ENCODE measurements around the gene METTL15. TPM values are rescaled to one million over a fixed set of nuclear protein-coding genes. Genes with fewer than 3 reads are reported as not detected.
"Not testable (repeated sequence)": the region's sequence is repeated elsewhere in the genome, so short reads cannot be mapped to it uniquely, and the experiment has no call there.

METTL15 gene
- total RNA-seq, 2 experiments from 2014 or later, result 18.9 to 19.7 TPM

DNA sequence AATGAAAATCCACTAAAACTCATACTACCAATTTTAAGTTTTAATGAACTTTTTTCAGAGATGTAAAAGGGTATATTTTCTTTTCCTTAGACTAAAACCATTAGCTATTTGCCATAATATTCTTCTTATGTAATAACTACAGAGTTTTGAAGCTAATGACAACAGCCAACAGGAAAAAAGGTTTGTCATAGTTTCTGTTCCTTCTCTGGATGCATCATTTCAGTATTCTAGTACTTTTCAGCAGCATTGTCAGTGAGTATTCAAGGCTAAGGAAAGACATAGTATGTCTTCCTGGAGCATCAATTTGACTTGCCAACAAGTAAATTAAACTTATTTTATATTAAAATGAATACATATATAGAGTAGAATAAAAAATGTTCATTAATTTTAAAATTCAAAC lies 166.0 kb downstream of the METTL15 start:
- Histone ChIP-seq H3K4me3 (ENCODE audit: low read depth, low read length, poor library complexity, severe bottlenecking) (no peak overlapping the region), H3K4me1 (ENCODE audit: insufficient read depth, low read length, poor library complexity, severe bottlenecking) (no peaks in the 10 kb centered on the region), H2AFZ (ENCODE audit: low read length) (no peak overlapping the region), H3K9me2 (ENCODE audit: insufficient read depth, low read length) (no peaks in the 10 kb centered on the region), H4K20me1 (ENCODE audit: insufficient read depth, low read length) (no peaks in the 10 kb centered on the region), H3K79me2 (ENCODE audit: insufficient read depth, low read depth, low read length) (no peaks in the 10 kb centered on the region), H3K4me2 (ENCODE audit: low read length) (no peak overlapping the region), H3K9me3 (ENCODE audit: low read length) (no peaks in the 10 kb centered on the region), H3K27ac (ENCODE audit: low read depth, low read length, poor library complexity, severe bottlenecking) (no peak overlapping the region), H3K36me3 (ENCODE audit: insufficient read depth, low read length) (no peaks in the 10 kb centered on the region)
- CTCF ChIA-PET (ENCODE audit: unreplicated experiment), result no interaction called here
- no peak for DNase-seq (ENCODE audit: low spot score)
- no peak for TF ChIP-seq EZH2phosphoT487 (IDR thresholded peaks at IDR 0.05; ENCODE audit: borderline replicate concordance, low read depth, low read length)
- TF ChIP-seq, protein P1, sequence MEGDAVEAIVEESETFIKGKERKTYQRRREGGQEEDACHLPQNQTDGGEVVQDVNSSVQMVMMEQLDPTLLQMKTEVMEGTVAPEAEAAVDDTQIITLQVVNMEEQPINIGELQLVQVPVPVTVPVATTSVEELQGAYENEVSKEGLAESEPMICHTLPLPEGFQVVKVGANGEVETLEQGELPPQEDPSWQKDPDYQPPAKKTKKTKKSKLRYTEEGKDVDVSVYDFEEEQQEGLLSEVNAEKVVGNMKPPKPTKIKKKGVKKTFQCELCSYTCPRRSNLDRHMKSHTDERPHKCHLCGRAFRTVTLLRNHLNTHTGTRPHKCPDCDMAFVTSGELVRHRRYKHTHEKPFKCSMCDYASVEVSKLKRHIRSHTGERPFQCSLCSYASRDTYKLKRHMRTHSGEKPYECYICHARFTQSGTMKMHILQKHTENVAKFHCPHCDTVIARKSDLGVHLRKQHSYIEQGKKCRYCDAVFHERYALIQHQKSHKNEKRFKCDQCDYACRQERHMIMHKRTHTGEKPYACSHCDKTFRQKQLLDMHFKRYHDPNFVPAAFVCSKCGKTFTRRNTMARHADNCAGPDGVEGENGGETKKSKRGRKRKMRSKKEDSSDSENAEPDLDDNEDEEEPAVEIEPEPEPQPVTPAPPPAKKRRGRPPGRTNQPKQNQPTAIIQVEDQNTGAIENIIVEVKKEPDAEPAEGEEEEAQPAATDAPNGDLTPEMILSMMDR (conservative IDR thresholded peaks at IDR 0.05; ENCODE audit: low read length), result no peak
- intact Hi-C loops (cut with micrococcal nuclease; ENCODE audit: unreplicated experiment), result no loop called here
- POLR2A ChIA-PET, result interaction anchor here (0.6 kb wide), 2 partner anchors 15 to 695 kb away, joined by 3 read pairs; no protein-coding TSS in a partner anchor
- no TSS peak for BruUV-seq (replicated peaks)

DNA sequence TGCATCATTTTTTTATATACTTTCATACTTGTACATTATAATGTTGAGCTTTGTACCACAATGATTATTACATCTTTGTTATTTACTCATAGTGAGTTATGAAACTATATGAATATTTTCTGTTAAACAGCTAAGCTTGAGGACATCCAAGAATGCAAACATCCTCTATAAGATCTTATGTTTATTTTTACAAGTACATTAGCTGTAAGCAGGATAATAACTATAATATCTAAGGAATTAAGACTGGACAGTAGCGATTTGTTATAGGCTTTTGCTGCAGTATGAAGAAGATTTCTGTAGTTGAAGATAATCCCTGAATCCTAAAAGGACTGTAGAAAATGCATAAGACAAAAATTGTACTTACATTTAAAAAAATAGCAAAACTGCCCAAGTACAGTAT lies 176.0 kb downstream of the METTL15 start:
- no peaks in the 10 kb centered on the region for H3K36me3 ChIP-seq (ENCODE audit: insufficient read depth, low read length)
- CTCF ChIA-PET (ENCODE audit: unreplicated experiment), result no interaction called here
- H4K20me1 ChIP-seq (ENCODE audit: insufficient read depth, low read length), result no peaks in the 10 kb centered on the region
- H3K4me2 ChIP-seq (ENCODE audit: low read length), result no peak overlapping the region
- POLR2A ChIA-PET, result interaction anchor here (0.8 to 1.4 kb wide), 3 partner anchors 9 to 14 kb away, joined by 3 to 5 read pairs (median 4); no protein-coding TSS in a partner anchor
- DNase-seq (ENCODE audit: low spot score), result no peak
- intact Hi-C loops (cut with micrococcal nuclease; ENCODE audit: unreplicated experiment), result no loop called here
- no peaks in the 10 kb centered on the region for H3K4me1 ChIP-seq (ENCODE audit: insufficient read depth, low read length, poor library complexity, severe bottlenecking)
- H3K27ac ChIP-seq (ENCODE audit: low read depth, low read length, poor library complexity, severe bottlenecking), result no peak overlapping the region
- H3K9me2 ChIP-seq (ENCODE audit: insufficient read depth, low read length), result no peaks in the 10 kb centered on the region
- no peak overlapping the region for H2AFZ ChIP-seq (ENCODE audit: low read length)
- no peaks in the 10 kb centered on the region for H3K9me3 ChIP-seq (ENCODE audit: low read length)
- TF ChIP-seq, protein P1 (conservative IDR thresholded peaks at IDR 0.05; ENCODE audit: low read length), result no peak
- TF ChIP-seq EZH2phosphoT487 (IDR thresholded peaks at IDR 0.05; ENCODE audit: borderline replicate concordance, low read depth, low read length), result no peak
- no peaks in the 10 kb centered on the region for H3K79me2 ChIP-seq (ENCODE audit: insufficient read depth, low read depth, low read length)
- H3K4me3 ChIP-seq (ENCODE audit: low read depth, low read length, poor library complexity, severe bottlenecking), result no peak overlapping the region
- no TSS peak for BruUV-seq (replicated peaks)

DNA sequence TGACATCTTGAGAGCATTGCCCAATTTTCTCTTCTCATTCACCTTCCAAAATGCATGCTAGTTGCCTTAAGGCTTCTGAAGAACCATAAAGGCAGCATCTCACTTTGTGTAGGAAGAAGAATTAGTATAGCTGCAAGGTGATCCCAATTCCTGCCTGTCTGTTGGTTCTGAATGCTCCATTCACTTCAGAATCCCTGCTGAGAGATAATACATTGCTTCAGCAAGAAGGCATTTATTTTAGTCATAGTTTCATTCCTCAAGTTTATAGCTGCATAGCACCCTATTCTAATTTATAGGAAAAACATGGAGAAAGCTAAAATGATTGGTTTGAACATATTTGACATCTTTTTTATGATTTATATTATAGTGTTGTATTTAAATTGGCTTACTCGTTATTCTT lies 181.3 kb downstream of the METTL15 start:
- intact Hi-C loops (cut with micrococcal nuclease; ENCODE audit: unreplicated experiment), result no loop called here
- POLR2A ChIA-PET, result interaction anchor here (0.9 to 1.3 kb wide), 2 partner anchors 13 to 16 kb away, joined by 3 read pairs; no protein-coding TSS in a partner anchor
- no TSS peak for BruUV-seq (replicated peaks)

GRCh38 chr11:28290995-28291394 lies 182.8 kb downstream of the METTL15 start:
- POLR2A ChIA-PET; H2AFZ ChIP-seq (ENCODE audit: low read length); DNase-seq (ENCODE audit: low spot score); H3K4me2 ChIP-seq (ENCODE audit: low read length); H3K36me3 ChIP-seq (ENCODE audit: insufficient read depth, low read length); CTCF ChIA-PET (ENCODE audit: unreplicated experiment); H4K20me1 ChIP-seq (ENCODE audit: insufficient read depth, low read length); H3K79me2 ChIP-seq (ENCODE audit: insufficient read depth, low read depth, low read length); H3K9me2 ChIP-seq (ENCODE audit: insufficient read depth, low read length); H3K9me3 ChIP-seq (ENCODE audit: low read length); H3K4me3 ChIP-seq (ENCODE audit: low read depth, low read length, poor library complexity, severe bottlenecking); intact Hi-C loops (cut with micrococcal nuclease; ENCODE audit: unreplicated experiment); H3K4me1 ChIP-seq (ENCODE audit: insufficient read depth, low read length, poor library complexity, severe bottlenecking); BruUV-seq (replicated peaks); H3K27ac ChIP-seq (ENCODE audit: low read depth, low read length, poor library complexity, severe bottlenecking): not testable (repeated sequence)

More for the DNA sequence above, 181.3 kb downstream of the METTL15 start:
- Histone ChIP-seq H3K4me3 (ENCODE audit: low read depth, low read length, poor library complexity, severe bottlenecking) (no peak overlapping the region), H3K36me3 (ENCODE audit: insufficient read depth, low read length) (no peaks in the 10 kb centered on the region; the same call in 1 of the 2 replicates), H3K79me2 (ENCODE audit: insufficient read depth, low read depth, low read length) (no peaks in the 10 kb centered on the region), H3K9me2 (ENCODE audit: insufficient read depth, low read length) (no peaks in the 10 kb centered on the region), H3K4me1 (ENCODE audit: insufficient read depth, low read length, poor library complexity, severe bottlenecking) (no peaks in the 10 kb centered on the region), H3K27ac (ENCODE audit: low read depth, low read length, poor library complexity, severe bottlenecking) (no peak overlapping the region), H3K4me2 (ENCODE audit: low read length) (no peak overlapping the region), H3K9me3 (ENCODE audit: low read length) (no peaks in the 10 kb centered on the region), H2AFZ (ENCODE audit: low read length) (no peak overlapping the region), H4K20me1 (ENCODE audit: insufficient read depth, low read length) (no peaks in the 10 kb centered on the region)
- no peak for DNase-seq (ENCODE audit: low spot score)
- no peak for TF ChIP-seq EZH2phosphoT487 (IDR thresholded peaks at IDR 0.05; ENCODE audit: borderline replicate concordance, low read depth, low read length)
- TF ChIP-seq, protein P1 (conservative IDR thresholded peaks at IDR 0.05; ENCODE audit: low read length), result no peak
- CTCF ChIA-PET (ENCODE audit: unreplicated experiment), result no interaction called here
